ENCODE data around the gene NUDT14.

GRCh38 chr14:105151084-105151837 is 29.9 kb downstream of the NUDT14 start:
- TF ChIP-seq CTCF (conservative IDR thresholded peaks at IDR 0.05; ENCODE audit: low read length) (no peak), EZH2phosphoT487 (IDR thresholded peaks at IDR 0.05; ENCODE audit: borderline replicate concordance) (no peak)
